HG02852 (cell line): ENCODE measurements around the gene HIVEP3.
"Not testable (repeated sequence)": the region's sequence is repeated elsewhere in the genome, so short reads cannot be mapped to it uniquely, and the experiment has no call there.

Experiments
- ATAC-seq: cut with Tn5 transposase; IDR thresholded peaks from one replicate; pipeline ENCODE4 v1.9.1; 2021; ENCODE audit warnings: mild to moderate bottlenecking, moderate library complexity; ENCODE audit not compliant: unreplicated experiment

HIVEP3 gene

DNA sequence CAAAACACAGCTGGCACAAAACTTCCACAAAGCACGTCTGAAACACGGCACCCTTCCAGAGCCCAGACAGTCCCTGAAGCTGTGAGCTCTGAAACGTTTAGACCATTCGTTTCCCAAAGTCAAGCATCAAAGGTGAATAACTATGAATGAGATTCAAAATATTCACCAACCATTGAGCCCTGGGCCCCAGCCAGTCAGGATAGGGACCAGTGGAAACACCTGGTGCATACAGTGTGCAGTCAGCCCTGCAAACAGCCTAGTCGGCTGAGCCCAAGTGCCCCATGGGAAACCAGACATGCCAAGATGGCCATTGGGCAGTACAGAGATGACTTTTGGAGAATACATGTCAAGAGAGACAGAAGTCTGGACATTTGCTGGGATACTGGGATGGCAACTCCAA lies 343.9 kb downstream of the HIVEP3 start:
- ATAC-seq: no peak

DNA sequence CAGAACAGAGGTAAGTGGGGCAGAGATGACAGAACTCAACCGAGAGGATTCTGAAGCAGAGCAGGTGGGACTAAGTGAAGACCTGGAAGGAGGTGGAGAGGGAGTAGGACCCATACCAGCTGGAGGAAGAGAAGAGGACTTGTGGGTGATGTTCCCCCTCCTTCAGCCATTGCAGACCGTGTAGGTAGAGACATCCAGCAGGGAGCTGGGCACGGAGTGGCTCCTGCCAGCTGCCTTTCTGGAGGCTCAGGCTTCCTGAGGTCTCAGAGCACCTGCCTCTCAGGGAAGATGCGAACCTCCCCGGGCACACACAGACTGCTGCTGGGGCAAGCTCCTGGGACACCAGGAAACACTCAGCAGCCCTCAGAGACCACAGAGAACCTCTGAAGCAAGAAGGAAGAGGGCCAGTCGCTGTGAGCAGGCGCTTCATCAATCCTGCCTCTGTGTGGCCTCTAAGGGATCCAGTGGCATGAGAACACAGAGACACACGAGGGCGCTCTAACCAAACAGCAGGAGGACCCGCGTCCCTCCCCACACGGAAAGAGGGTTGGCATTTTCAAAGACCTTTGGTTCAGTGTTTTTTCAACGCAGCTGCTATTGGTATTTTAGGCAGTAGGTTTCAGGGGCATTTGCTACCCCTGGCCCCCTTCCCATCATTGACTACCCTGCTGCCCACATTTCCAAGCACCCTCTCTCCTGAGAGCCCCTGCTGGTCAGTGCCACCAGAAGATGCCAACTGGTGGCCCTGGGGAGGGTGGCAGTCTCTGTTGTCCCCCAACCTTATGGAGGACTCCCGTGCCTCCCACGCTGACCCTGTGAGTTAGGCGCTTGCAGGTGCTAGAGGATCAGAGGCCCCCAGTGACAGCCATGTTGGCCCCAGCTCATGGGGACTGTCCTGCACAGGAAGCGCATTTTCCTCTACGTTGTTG lies 344.7 kb downstream of the HIVEP3 start:
- no peak for ATAC-seq

DNA sequence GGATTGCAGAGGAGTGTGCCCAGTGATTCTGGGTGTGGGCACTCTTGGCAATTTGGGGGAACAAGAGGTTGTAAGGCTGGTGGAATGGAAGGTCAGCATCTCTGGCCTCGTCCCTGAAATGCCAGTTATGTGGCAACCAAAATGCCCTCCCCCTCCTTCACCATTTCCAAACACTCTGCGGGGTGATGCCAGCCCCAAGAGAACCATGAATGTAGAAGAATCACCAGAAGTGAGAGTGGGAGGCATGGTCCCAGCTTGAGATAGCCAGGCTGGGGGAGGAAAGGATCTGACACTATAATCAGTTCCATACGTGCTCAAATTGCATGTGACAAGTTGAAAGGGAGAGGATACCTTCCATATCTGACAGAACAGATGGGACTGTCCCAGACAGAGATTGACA lies 345.5 kb downstream of the HIVEP3 start:
- no peak for ATAC-seq

- no peak for ATAC-seq
Measured at GRCh38 chr1:41572224-41572623, 346.5 kb downstream of the HIVEP3 start.

GRCh38 chr1:41571041-41571440 lies 347.7 kb downstream of the HIVEP3 start:
- ATAC-seq: no peak

DNA sequence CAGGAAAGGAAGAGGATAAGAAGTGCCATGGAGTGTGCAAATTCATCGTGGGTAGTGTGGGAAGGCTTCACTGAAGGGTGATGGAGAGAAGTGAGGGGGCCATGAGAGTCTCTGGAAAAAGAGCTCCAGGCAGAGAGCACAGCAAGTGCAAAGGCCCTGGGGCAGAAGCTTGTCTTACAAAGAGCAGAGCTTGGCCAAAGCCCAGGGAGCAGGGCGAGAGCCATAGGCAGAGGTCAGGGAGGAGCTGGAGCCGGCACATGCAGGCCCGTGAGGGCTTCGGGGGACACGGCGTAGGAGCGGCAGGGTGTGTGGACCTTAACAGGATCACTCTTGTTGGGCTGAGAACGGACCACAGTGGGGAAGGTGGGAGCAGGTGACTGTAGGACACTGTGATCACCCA lies 350.5 kb downstream of the HIVEP3 start:
- ATAC-seq: no peak

DNA sequence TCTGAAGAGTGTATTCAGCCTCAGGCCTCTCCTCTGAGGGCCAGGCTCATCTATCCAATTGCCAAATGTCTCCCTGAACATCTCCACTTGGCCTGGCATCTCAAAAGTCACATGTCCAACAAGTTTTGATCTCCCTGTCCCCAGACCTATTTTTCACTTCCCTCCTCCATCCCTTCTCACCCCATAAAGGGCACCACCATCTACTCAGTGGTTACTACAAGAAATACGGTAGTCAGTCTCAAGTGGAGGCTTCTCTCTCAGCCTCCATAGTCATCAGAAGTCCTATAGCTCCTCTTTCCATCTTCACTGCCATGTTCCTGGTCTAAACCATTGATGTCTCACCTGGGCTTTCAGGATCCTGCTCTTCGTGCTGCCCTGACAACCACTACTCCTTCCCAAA lies 351.8 kb downstream of the HIVEP3 start:
- ATAC-seq: no peak

GRCh38 chr1:41566274-41566885 lies 352.3 kb downstream of the HIVEP3 start:
- no peak for ATAC-seq

DNA sequence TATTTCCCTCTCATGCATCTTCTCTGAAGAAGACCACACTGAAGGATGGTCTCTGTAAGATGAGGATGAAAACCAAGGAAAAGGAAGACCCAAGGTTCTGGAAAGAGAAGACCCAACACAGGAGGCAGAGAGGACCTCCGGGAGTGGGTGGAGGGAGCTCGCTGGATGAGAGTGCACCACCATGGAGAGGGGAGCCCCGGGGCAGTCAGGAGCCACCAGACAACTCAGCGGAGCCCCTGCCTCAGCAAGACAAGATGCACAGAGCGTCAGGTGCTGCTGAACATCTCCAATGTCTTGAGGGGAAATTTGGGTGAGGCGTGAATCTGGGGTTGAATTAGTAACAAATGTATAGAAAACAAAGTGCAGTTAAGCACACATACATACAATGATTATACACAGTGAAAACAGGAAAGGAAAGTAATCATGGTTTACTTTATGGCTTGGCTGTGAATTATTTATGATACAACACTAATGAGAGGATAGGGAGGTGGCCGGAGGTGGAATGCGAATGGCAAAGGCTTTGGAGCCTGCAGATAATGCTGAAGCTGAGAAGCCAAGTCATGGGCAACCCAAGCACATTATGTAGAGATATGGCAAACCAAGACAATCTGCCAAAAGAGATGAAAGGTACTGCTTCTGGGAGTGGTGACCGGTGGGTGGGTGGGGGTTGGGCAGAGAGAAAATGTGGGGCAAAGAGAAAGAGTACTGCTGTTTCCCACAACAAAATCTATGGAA lies 353.8 kb downstream of the HIVEP3 start:
- ATAC-seq: no peak

DNA sequence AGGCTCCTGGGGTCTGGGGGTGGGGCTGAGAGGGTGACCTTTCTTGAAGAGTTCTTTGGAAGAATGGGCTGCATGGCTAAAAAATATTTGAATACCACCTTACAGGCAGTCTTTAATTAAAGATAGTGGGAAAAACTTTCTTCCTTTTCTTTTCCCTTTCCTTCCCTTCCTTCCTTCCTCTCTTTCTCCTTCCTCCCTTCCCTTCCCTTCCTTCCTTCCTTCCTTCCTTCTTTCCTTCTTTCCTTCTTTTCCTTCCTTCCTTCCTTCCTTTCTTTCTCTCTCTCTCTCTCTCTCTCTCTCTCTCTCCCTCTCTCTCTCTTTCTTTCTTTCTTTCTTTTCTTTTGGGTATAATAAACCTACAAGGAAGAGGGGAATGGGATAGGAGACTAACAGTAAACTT lies 356.4 kb downstream of the HIVEP3 start:
- ATAC-seq: no peak

GRCh38 chr1:41560931-41561330 lies 357.8 kb downstream of the HIVEP3 start:
- ATAC-seq: no peak

GRCh38 chr1:41560496-41560895 lies 358.2 kb downstream of the HIVEP3 start:
- ATAC-seq: no peak

GRCh38 chr1:41559331-41559730 lies 359.4 kb downstream of the HIVEP3 start:
- ATAC-seq: no peak

GRCh38 chr1:41558761-41559171 lies 360.0 kb downstream of the HIVEP3 start:
- no peak for ATAC-seq

GRCh38 chr1:41557751-41558455 lies 360.8 kb downstream of the HIVEP3 start:
- no peak for ATAC-seq

DNA sequence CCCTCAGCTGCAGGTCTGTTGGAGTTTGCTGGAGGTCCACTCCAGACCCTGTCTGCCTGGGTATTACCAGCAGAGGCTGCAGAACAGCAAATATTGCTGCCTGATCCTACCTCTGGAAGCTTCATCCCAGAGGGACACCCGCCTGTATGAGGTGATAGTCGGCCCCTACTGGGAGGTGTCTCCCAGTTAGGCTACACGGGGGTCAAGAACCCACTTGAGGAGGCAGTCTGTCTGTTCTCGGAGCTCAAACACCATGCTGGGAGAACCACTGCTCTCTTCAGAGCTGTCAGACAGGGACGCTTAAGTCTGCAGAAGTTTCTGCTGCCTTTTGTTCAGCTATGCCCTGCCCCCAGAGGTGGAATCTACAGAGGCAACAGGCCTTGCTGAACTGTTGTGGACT lies 364.0 kb downstream of the HIVEP3 start:
- not testable (repeated sequence) for ATAC-seq

DNA sequence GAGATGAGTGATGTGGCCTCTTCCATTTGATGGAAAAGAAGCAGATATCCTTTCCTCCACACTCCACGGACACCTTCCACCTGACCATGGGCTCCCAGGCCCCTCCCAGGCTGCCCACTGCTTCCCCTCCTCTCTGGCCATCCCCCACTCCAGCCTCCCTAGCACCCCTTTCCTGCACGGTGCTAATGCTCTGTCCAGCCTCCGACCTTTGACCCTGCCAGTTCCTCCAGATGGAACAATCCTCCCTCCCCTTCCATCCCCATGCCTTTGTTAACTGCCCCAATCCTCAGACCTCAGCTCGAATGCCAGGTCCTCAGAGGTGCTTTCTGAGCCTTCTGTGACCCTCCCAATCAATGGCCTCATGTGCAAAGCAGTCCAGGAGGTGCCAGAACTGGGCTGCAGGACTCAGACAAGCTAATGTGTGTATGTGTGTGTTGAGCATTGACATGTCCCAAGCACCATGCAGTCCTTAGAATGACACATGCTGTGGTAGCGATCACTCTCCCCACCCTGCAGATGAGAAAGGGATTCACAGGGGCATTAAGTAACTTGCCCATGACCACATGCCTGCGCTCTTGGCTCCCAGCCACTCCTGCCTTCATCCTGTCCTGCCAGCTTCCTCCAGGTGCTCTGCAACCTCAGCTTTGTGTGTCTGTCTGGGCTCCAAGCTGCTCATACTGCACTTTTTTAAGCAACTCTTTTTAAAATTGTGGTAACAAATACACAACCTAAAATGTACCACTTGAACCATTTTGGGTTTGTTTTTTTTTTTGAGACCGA lies 370.8 kb downstream of the HIVEP3 start:
- ATAC-seq: no peak

GRCh38 chr1:41547336-41547735 lies 371.4 kb downstream of the HIVEP3 start:
- no peak for ATAC-seq

DNA sequence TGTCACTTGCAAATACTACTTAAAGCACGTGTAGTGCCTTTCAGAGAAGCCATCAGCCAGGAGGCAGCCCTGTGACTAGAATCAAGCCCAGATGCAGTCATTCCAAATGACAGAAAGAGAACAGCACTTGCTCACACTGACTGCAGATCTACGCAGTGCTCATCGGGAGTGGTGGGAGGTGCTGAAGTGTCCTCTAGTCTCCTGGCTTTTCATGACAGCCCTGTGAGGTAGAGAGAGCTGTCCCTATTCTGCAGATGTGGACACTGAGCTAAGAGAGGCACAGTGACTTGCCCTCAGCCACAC lies 371.9 kb downstream of the HIVEP3 start:
- ATAC-seq: no peak

GRCh38 chr1:41545996-41546832 lies 372.5 kb downstream of the HIVEP3 start:
- no peak for ATAC-seq
